SK-N-SH (cell line): Measurements from ENCODE around the gene PAQR5. TPM values are rescaled to one million over a fixed set of nuclear protein-coding genes. Genes with fewer than 3 reads are reported as not detected.

Experiments
- CTCF ChIA-PET: fragments of 300-600, 350-600 bp; formaldehyde crosslinking; extraction: SDS; loops from one replicate; lab custom pipeline; 2021; lab: Yijun Ruan, JAX
- POLR2A ChIA-PET: fragments of 350-600 bp; sonication (Branson Sonifier 250); formaldehyde crosslinking; extraction: SDS; loops from one replicate; lab custom pipeline; 2020; ENCODE audit warnings: antibody characterized with exemption, inconsistent platforms; lab: Yijun Ruan, JAX
- DNase-seq: peaks from one replicate; pipeline ENCODE4 v3.0.0; 2012
- H2AFZ ChIP-seq: fragments of 200-600 bp; sonication (generic); 2 replicates; pipeline ENCODE4 v1.8.1; 2016; ENCODE audit warnings: antibody characterized with exemption, mild to moderate bottlenecking, low read depth
- H3F3A ChIP-seq: fragments of 200-600 bp; sonication (generic); replicated peaks from 2 replicates; pipeline ENCODE3; 2016; ENCODE audit warnings: antibody characterized with exemption, mild to moderate bottlenecking; ENCODE audit not compliant: insufficient read depth
- H3K27ac ChIP-seq, 2 experiments: fragments of 200-500 bp in 1 of 2; fragments of 200-600 bp in 1 of 2; sonication (Bioruptor generic) in 1 of 2; sonication (generic), shearing (Covaris generic) in 1 of 2; 2 replicates each; pipeline versions ENCODE4 v1.5.1 to v1.6.1; 2014 to 2016; ENCODE audit warnings: low read depth in 2 of 2, inconsistent platforms in 1 of 2, low read length in 1 of 2, mild to moderate bottlenecking in 1 of 2, mixed read lengths in 1 of 2
- H3K27me3 ChIP-seq: fragments of 200-600 bp; sonication (generic), shearing (Covaris generic); 2 replicates; pipeline ENCODE4 v1.6.1; 2016; ENCODE audit warnings: mixed run types; ENCODE audit not compliant: insufficient read depth
- H3K36me3 ChIP-seq, 2 experiments: fragments of 200-500 bp in 1 of 2; fragments of 200-600 bp in 1 of 2; sonication (Bioruptor generic) in 1 of 2; sonication (generic) in 1 of 2; replicated peaks in 1 of 2; 2 replicates each; pipeline versions ENCODE3 to v1.5.1; 2014 to 2016; ENCODE audit warnings: low read length in 1 of 2, mild to moderate bottlenecking in 1 of 2; ENCODE audit not compliant: insufficient read depth in 2 of 2, control insufficient read depth in 1 of 2
- H3K4me1 ChIP-seq, 2 experiments: fragments of 200-500 bp in 1 of 2; fragments of 200-600 bp in 1 of 2; sonication (Bioruptor generic) in 1 of 2; sonication (generic), shearing (Covaris generic) in 1 of 2; 2 replicates each; pipeline versions ENCODE4 v1.5.1 to v1.6.1; 2014 to 2016; ENCODE audit warnings: low read depth in 1 of 2, low read length in 1 of 2, mixed run types in 1 of 2; ENCODE audit not compliant: insufficient read depth in 2 of 2, control insufficient read depth in 1 of 2
- H3K4me2 ChIP-seq: fragments of 200-600 bp; sonication (generic), shearing (Covaris generic); 2 replicates; pipeline ENCODE4 v1.6.1; 2017; ENCODE audit warnings: mixed run types
- H3K4me3 ChIP-seq, 2 experiments: fragments of 200-500 bp in 1 of 2; fragments of 200-600 bp in 1 of 2; sonication (Bioruptor generic) in 1 of 2; sonication (generic), shearing (Covaris generic) in 1 of 2; 2 replicates each; pipeline versions ENCODE4 v1.5.1 to v1.8.1; 2014 to 2016; ENCODE audit warnings: low read depth in 2 of 2, inconsistent platforms in 1 of 2, low read length in 1 of 2, mild to moderate bottlenecking in 1 of 2, mixed read lengths in 1 of 2, moderate library complexity in 1 of 2
- H3K79me2 ChIP-seq: fragments of 200-600 bp; sonication (generic); 2 replicates; pipeline ENCODE4 v1.8.1; 2017; ENCODE audit warnings: mild to moderate bottlenecking; ENCODE audit not compliant: insufficient read depth
- H3K9ac ChIP-seq: fragments of 200-600 bp; sonication (generic); 2 replicates; pipeline ENCODE4 v1.6.1; 2017; ENCODE audit warnings: mixed run types
- H3K9me2 ChIP-seq: fragments of 200-600 bp; sonication (generic); 2 replicates; pipeline ENCODE4 v1.6.1; 2017; ENCODE audit warnings: mixed run types
- H3K9me3 ChIP-seq: fragments of 200-600 bp; sonication (generic); 2 replicates; pipeline ENCODE4 v1.6.1; 2017; ENCODE audit warnings: mixed run types, mild to moderate bottlenecking, moderate library complexity
- H4K20me1 ChIP-seq: fragments of 200-600 bp; sonication (generic); 2 replicates; pipeline ENCODE4 v1.6.1; 2017; ENCODE audit warnings: mild to moderate bottlenecking, mixed run types; ENCODE audit not compliant: insufficient read depth
- CTCF ChIP-seq: fragments of 200-600 bp; sonication (generic); IDR thresholded peaks from 2 replicates; pipeline ENCODE4 v1.6.1; 2017; ENCODE audit warnings: antibody characterized with exemption, mild to moderate bottlenecking, moderate library complexity
- FOSL2 ChIP-seq: IDR thresholded peaks from 2 replicates; pipeline ENCODE4 v1.4.0; 2012; ENCODE audit warnings: low read depth, mild to moderate bottlenecking, moderate library complexity, borderline replicate concordance
- FOXJ3 ChIP-seq: sonication (generic); formaldehyde crosslinking; IDR thresholded peaks from 2 replicates; pipeline ENCODE4 v1.5.1; 2020; ENCODE audit warnings: mild to moderate bottlenecking, missing genetic modification reagents
- GABPA ChIP-seq: IDR thresholded peaks from 2 replicates; pipeline ENCODE4 v1.4.0; 2012; ENCODE audit warnings: low read depth, mild to moderate bottlenecking
- IRF3 ChIP-seq: fragments of 150-350 bp; IDR thresholded peaks from 2 replicates; pipeline ENCODE4 v1.6.1; 2016; ENCODE audit warnings: mild to moderate bottlenecking, low read depth, low read length
- MXI1 ChIP-seq: IDR thresholded peaks from 2 replicates; pipeline ENCODE4 v1.6.1; 2012; ENCODE audit warnings: mild to moderate bottlenecking, low read depth, low read length, improper control_type of control experiment
- NFIC ChIP-seq: IDR thresholded peaks from 2 replicates; pipeline ENCODE4 v1.4.0; 2012; ENCODE audit warnings: borderline replicate concordance
- PBX3 ChIP-seq: IDR thresholded peaks from 2 replicates; pipeline ENCODE4; 2012
- REST ChIP-seq: IDR thresholded peaks from 2 replicates; pipeline ENCODE4 v1.6.1; 2012; ENCODE audit warnings: mild to moderate bottlenecking, low read depth, low read length, moderate library complexity
- USF2 ChIP-seq: fragments of 150-350 bp; IDR thresholded peaks from 2 replicates; pipeline ENCODE4 v1.6.1; 2017; ENCODE audit warnings: antibody characterized with exemption, low read length, low read depth, borderline replicate concordance
- WGBS: methylation state at CpG from one replicate; pipeline ENCODE4 v1.1.6; 2017; ENCODE audit warnings: low lambda C conversion rate; 5-methylcytosine and 5-hydroxymethylcytosine counted together
- polyA plus RNA-seq, 3 experiments: library from polyadenylated mRNA; depleted of rRNA; stranded (reverse); fragments of >200 nt; gene quantifications; 2 replicates each; pipeline ENCODE4 v1.2.3, GENCODE V29; 2012

PAQR5 gene
- polyA plus RNA-seq, 1 of the 3 experiments (the other 2 are of a cell fraction) = 3.9 TPM

- 56% methylated on average over 5 of the region's 5 CpGs for WGBS
- Histone ChIP-seq H3K79me2 (no peaks in the 10 kb centered on the region), H3K9me2 (no peaks in the 10 kb centered on the region), H3K9me3 (no peaks in the 10 kb centered on the region), H4K20me1 (no peaks in the 10 kb centered on the region), H3K36me3 (no peaks in the 10 kb centered on the region), H3K4me2 (no peak overlapping the region), H3K4me1 (no peaks in the 10 kb centered on the region; a peak in 2 of 4 replicates), H3K9ac (no peak overlapping the region), H3K27me3 (no peaks in the 10 kb centered on the region), H2AFZ (no peak overlapping the region), H3F3A (no peaks in the 10 kb centered on the region), H3K27ac (no peak overlapping the region), H3K4me3 (no peak overlapping the region)
- POLR2A ChIA-PET = interaction anchor here (0.6 kb wide), 1 partner anchor 1926 kb away, joined by 3 read pairs; no protein-coding TSS in a partner anchor
- CTCF ChIA-PET = interaction anchor here (1.1 to 2.0 kb wide), 3 partner anchors 10 to 222 kb away, joined by 4 to 7 read pairs (median 7); no protein-coding TSS in a partner anchor
- no peak for DNase-seq
- TF ChIP-seq USF2 = no peak
- no peak for TF ChIP-seq REST
- no peak for TF ChIP-seq NFIC
- TF ChIP-seq FOXJ3 (CRISPR knock-in tag) = no peak
Observed at GRCh38 chr15:69280783-69281182, 17.9 kb upstream of the PAQR5 start.

GRCh38 chr15:69282104-69282743, 16.5 kb upstream of the PAQR5 start:
- no peaks in the 10 kb centered on the region for H3K27me3 ChIP-seq
- no peaks in the 10 kb centered on the region for H3K9me2 ChIP-seq
- H3F3A ChIP-seq = no peaks in the 10 kb centered on the region
- 80% methylated on average over 9 of the region's 9 CpGs for WGBS
- H3K9me3 ChIP-seq = no peaks in the 10 kb centered on the region
- no peak overlapping the region for H3K9ac ChIP-seq
- H3K27ac ChIP-seq = no peak overlapping the region
- no peak overlapping the region for H2AFZ ChIP-seq
- DNase-seq = no peak
- ChIA-PET CTCF (interaction anchor here (1.2 to 2.0 kb wide), 3 partner anchors 18 to 113 kb away, joined by 3 to 7 read pairs (median 3); no protein-coding TSS in a partner anchor), POLR2A (no interaction called here)
- H3K36me3 ChIP-seq = no peaks in the 10 kb centered on the region
- H3K4me1 ChIP-seq = no peaks in the 10 kb centered on the region; a peak in 2 of 4 replicates
- no peaks in the 10 kb centered on the region for H4K20me1 ChIP-seq
- TF ChIP-seq CTCF (no peak), GABPA (no peak), PBX3 (no peak), MXI1 (no peak), IRF3 (no peak), FOSL2 (no peak)
- H3K79me2 ChIP-seq = no peaks in the 10 kb centered on the region
- no peak overlapping the region for H3K4me3 ChIP-seq
- H3K4me2 ChIP-seq = no peak overlapping the region
